GM21619 (cell line): ENCODE measurements around the gene CBLN4.

Experiments used
- ATAC-seq: cut with Tn5 transposase; IDR thresholded peaks from one replicate; pipeline ENCODE4 v1.9.1; 2021; ENCODE audit not compliant: unreplicated experiment

CBLN4 gene

DNA sequence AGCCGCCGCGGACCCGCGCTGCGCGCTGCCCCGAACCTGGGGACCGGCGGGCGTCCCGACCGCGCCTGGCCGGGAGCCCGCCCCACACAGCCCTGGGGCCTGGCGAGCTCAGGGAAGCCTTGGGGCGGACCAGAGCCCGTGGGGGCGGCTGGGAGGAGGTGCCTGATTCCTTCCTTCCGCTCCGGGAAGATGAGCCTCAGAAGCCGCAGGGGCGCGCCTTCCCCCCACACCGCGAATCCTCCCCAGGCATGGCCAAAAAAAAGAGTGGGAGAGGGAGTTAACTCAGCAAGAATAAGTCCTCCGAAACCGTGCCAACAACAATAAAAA lies at the start of gene CBLN4:
Gene CBLN4 (minus strand): TSS at position 131 of the 327 bp plus-strand sequence. CDS start 1,348 bp downstream, outside the sequence.
- no peak for ATAC-seq

GRCh38 chr20:56043227-56043626 lies 37.9 kb upstream of the CBLN4 start:
- ATAC-seq = no peak

DNA sequence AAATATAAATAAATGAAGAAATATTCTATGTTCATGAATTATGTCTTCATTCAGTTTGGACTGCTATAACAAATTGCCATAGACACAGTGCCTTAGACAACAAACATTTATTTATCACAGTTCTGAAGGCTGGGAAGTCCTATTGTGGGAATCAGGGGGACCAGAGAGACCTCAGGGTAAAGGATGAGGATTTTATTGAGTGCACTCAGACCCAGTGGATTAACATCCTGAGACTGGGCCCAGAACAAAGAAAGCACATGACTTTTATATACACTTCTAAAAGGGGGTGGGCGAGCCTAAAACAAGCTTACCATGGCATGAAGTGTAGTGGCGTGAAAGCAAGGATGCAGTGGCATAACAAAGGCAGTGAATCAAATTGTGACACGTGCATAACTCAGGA lies 26.9 kb upstream of the CBLN4 start:
- no peak for ATAC-seq

DNA sequence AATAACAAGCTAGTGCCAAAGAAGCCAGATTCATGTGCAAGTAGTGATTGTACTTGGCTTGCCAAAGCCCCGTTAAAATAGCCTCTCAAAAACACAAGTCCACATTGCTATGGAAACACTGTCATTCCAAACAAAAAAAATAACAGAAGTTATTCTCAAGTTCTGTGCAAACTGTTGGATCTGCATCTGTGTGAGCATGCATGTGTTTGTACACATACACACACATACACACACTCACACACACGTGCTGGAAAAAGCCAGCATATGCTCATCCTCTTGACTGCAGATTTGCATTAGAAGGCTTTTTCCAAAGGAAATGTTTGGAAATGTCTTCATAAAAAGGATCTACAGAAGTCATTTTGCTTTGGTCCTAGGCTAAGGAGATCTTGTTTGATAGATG lies 13.4 kb upstream of the CBLN4 start:
- ATAC-seq = no peak

GRCh38 chr20:56018194-56018593 lies 12.9 kb upstream of the CBLN4 start:
- ATAC-seq = no peak

DNA sequence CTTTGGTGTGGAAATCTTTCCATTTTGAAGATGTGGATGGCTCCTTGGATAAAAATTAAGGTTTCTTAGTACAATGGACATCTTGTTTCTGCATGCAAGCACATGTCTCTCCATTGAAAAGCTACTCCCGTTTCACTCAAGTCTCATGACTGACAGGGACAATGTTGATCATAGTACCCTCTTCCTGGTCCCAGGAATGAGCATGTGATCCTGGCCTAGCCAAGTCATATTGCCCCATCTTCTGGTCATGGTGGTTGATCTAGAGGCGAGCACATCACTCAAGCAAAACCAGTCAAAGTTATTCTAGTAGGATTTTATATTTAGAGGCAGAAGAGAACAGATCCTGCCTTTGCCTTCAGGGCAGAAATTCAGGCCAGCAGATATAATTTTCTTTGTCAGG lies 12.2 kb upstream of the CBLN4 start:
- ATAC-seq = no peak

GRCh38 chr20:56014998-56015397 lies 9.7 kb upstream of the CBLN4 start:
- no peak for ATAC-seq

DNA sequence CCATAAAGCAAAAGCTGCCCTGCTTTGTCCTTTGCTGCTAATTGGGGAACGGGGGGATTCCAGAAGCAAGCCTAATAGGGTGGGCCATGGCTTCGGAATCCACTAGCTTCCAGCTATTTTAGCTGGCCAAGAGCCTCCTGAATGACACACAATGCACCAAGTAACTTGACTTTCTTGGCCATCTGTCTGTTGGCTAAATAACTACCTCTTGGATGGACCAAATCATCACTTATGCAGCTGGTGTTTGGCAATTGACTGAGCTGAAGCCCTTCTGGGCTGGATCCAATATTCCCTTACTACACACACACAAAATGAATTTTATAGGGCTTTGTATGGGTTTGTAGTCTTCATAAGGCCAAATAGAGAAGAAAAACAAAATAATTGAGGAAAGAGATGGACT lies 8.8 kb upstream of the CBLN4 start:
- ATAC-seq = no peak

DNA sequence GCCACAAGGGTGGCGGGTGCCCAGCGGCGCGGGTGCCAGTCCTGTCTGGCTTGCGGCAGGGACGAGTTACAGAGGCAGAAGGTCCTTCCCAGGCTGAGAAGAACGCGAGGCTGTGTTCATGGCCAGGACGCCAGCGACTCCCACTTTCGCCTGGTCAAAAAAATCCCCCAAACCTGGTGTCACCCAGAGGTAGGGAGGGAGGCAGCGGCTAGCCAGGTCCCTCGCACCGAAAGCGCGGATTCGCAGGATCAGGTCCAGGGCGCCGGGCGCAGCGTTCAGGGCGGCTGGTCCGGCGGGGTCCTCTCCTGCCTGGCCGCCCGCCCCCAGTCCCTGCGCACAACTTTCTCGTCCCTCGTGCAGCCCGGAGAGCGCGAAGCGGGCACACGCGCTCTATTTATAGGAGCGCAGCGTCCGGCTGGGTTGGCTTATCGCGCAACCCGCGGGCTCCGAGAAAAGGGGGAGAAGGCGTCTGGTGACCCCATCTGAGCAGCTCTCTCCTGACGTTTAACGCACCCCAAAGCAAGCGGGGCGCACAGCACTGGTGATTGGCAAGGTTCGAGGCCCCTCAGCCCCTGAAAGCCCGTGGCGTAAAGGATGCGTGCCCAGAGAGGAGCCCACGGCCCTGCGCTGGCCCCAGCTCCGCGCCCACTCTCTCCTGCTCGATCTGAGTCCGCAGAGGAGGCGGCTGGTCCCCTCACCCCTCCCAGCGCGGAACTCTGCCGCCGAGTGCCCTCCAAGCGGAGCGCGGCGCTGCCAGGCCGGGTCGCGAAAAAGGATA lies 519 bp downstream of the CBLN4 start:
- ATAC-seq = no peak

GRCh38 chr20:56004007-56004406 lies 1.3 kb downstream of the CBLN4 start:
- no peak for ATAC-seq

GRCh38 chr20:56002908-56003800 lies 2.2 kb downstream of the CBLN4 start:
- ATAC-seq = no peak

DNA sequence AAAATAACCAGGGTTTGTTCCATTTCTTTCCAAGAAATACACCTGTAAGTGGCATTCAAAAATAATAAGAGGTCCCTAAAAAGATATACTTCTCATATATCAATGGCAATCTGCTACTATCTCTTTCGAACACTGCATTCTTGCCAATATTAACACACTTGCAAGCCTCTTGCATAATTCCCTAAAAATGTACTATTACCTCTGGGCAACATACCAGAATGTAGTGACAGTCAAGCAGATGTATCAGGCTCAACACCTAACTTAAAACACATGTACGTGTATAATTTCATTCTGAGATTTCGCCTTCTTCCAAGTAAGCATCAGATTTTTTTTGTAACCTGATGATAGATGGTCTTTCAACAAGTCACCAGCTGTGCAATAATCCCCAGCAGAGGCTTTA lies 3.4 kb downstream of the CBLN4 start:
- no peak for ATAC-seq

DNA sequence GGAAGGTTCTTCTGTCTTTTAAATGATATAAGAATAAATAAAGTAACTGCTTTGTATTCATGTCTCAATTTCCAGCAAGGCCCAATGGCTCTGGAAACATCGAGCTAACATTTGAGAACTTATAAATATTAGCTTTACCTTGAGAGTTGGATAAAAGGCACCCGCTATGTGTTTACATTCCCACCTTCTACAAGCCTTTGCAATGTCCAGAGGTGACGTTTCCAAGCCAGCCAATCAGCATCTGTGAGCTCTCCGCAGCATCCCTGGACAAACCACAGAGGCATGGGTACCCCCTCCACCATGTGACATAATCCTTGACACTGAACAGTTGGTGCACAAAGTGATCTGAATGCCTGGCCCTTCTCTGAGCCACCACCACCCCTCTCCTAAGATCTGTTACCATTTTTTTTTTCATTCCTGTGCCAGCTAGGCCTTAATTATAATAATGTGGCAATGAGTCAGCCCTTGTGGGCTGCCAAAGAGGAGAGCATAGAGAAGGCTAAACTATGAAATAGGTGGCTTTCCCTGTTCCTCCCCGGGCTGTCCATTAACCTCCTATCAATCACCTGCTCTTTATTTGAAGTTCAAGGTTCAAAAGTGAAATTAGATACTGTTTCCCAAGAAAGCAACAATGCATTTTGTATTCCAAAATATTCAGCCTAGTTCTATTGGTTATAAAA lies 4.1 kb downstream of the CBLN4 start:
- ATAC-seq = no peak

DNA sequence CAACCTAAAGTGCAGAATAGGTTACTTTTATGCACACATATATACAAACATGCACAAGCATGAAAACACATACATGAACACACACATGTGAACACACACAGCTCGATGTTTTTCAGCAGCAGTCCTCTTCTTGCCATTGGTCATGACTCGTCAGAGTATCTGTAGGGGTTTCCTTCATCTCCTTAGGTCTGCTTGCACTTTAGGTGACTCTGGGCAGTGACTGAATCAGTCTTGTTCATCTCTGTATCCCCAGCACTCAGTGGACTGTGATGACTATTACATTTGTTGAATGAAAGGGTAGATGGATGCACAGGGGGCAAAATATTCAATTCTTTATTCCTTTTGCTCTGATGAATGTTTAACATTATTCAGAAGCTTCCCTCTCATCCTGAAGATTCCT lies 26.8 kb downstream of the CBLN4 start:
- no peak for ATAC-seq

DNA sequence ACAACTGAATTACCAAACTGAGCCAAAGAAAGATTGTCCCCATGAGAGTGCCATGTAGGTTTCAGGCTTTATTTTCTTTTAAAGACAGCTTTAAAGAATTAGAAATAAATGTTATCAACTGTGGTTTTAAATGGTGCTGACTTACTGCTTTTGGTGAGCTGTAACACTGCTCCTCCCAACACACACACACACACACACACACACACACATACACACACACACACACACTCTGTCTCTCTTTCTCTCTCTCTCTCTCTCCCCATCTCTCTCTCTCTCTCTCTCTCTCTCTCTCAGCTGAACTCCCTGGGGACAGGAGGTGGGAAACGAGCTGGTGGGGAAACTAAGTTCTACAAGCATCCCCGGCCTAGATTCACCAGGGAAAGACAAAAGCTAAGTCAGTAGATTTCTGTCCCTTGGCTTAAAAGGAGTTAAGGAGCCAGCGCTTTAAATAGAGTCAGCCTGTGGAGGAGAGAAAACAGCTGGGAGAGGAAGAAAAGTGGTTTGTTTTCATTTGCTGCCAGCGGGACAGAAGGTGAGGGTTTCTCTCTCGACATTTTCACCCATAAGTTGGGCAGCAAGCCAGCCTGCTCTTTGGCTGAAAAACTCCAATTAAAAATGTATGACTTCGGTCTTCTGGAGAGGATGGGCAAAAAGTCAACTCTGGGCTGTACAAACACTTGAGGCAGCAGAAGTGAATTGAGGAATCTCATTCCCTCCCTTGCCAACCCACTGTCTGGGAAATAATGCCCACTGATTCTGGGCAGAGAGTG lies 27.4 kb downstream of the CBLN4 start:
- ATAC-seq = no peak

DNA sequence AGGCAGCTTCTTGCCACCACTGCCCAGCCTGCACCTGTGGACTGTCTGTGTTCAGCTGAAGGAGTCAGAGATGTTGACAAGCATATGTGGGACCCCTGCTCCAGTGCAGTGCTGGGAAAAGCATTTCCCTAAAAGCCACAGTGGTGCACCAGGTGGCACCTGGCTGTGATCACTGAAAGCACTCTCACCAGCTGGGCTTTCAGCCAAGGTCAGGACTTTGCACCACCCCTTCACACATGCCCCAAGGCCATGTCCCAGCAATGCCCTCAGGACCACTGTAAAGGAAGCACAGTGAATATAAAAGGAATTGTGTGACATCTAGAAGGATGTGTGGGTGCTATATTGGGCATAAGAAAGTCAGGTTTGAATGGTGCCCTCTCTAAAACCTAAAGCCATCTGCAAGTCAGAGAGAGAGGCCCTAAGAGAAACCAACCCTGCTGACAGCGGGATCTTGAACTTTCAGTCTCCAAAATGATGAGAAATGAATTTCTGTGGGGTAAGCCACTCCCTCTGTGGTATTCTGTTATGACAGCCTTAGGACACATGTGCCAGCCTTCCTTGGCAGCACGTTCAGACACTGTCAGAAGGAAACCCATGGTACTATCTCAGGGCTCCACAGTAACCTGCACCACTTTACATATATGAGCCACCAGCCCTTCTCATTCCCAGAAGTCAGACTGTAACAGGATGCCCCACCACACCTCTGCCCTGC lies 30.7 kb downstream of the CBLN4 start:
- no peak for ATAC-seq

- ATAC-seq = no peak
Measured at GRCh38 chr20:55964790-55965189, 40.5 kb downstream of the CBLN4 start.

DNA sequence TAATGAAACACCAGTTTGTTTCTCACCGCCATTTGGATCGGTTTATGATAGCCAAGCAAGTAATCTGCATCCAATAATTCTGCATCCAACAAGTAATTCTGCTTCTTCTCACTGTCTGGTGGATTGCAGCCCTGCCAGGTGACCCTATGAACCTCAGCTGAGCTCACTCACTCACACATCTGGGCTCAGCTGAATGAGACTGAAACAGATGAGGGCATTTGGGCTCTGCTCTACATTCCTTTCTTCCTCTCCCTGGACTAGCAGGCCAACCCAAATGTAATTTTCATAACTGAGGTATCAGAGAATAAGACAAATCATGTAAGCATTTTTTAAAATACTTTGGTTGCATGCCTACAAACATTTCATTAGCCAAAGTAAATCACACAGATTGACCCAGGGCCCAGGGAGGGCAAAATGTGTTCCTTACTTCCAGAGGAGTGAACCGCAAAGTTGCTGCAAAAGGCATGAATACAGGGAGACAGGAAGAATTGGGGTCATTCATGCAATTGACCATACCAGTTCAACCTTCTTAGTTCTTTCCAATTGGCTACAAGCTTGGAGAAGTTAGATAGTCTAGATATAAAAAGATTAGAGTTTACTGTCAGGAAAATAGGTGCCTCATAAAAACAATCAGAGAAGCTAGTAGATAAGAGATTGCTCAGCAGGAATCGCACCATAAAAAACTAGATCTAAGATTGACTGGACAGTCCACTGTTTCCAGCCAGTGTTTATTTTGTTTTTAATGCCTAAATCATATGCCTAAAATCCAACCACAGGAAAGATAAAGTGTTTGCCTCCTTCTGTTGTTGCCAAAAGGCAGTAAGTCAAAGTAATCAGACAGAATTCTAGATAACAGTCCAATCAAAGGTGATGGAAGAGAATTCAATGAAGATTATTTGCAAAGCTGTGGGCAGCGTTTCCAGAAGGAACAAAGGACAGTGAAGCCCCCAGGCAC lies 43.7 kb downstream of the CBLN4 start:
- no peak for ATAC-seq

GRCh38 chr20:55953201-55953600 lies 52.1 kb downstream of the CBLN4 start:
- ATAC-seq = no peak
